Measurements from ENCODE around the gene ENAH. TPM values are rescaled to one million over a fixed set of nuclear protein-coding genes. Genes with fewer than 3 reads are reported as not detected.
"Not testable (repeated sequence)": the region's sequence is repeated elsewhere in the genome, so short reads cannot be mapped to it uniquely, and the experiment has no call there.

The ENAH gene
- total and polyA plus RNA-seq, 8 donors: 8.0 to 62.8 (median 31.9) TPM

GRCh38 chr1:225511828-225512381, 141.0 kb downstream of the ENAH start:
- H3K27ac ChIP-seq: no peak overlapping the region
- no peak for ATAC-seq
- no peak for DNase-seq
- H3K9me3 ChIP-seq: no peaks in the 10 kb centered on the region
- 91 to 96% methylated on average over 4 of the region's 4 CpGs for WGBS, 2 donors
- no peak overlapping the region for H3K4me3 ChIP-seq
- H3K4me1 ChIP-seq: peaks cover 12% of the 10 kb centered on the region in 3 donors
- no peak for TF ChIP-seq CTCF (IDR thresholded peaks at IDR 0.05)
- no peaks in the 10 kb centered on the region for H3K27me3 ChIP-seq
- intact Hi-C loops (cut with DNase I): no loop called here
- no peak for FAIRE-seq
- H3K36me3 ChIP-seq: peaks cover 0 to 2% (median 0%) of the 10 kb centered on the region in 3 donors

DNA sequence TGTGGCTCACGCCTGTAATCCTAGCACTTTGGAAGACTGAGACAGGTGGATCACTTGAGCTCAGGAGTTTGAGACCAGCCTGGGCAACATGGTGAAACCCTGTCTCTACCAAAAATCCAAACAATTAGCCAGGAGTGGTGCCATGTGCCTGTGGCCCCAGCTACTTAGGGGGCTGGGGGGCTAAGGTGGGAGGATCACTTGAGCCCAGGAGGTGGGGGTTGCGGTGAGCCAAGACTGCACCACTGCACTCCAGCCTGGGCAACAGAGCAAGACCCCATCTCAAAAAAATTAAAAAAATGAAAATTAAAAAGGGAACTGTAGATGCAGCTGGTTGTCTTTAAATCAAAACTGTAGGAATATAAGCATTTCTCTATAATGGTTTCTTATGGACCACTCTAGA, 142.2 kb downstream of the ENAH start:
- H3K4me3 ChIP-seq; DNase-seq; H3K27me3 ChIP-seq; FAIRE-seq; ATAC-seq; H3K9me3 ChIP-seq; intact Hi-C loops (cut with DNase I); H3K27ac ChIP-seq; H3K36me3 ChIP-seq: not testable (repeated sequence)
- peaks cover 12% of the 10 kb centered on the region in 3 donors for H3K4me1 ChIP-seq
- 97 to 100% methylated on average over 2 of the region's 2 CpGs for WGBS, 2 donors

- intact Hi-C loops (cut with DNase I): no loop called here
- 92 to 93% methylated on average over 3 of the region's 3 CpGs for whole genome bisulfite sequencing, 2 donors
- peaks cover 0 to 4% (median 0%) of the 10 kb centered on the region in 3 donors for H3K36me3 ChIP-seq
- H3K9me3 ChIP-seq: no peaks in the 10 kb centered on the region
- no peak for DNase-seq
- no peak for FAIRE-seq
- ATAC-seq: no peak
- H3K27me3 ChIP-seq: no peaks in the 10 kb centered on the region
- TF ChIP-seq CTCF (IDR thresholded peaks at IDR 0.05): no peak
- H3K27ac ChIP-seq: no peak overlapping the region
- H3K4me1 ChIP-seq: peaks cover 12% of the 10 kb centered on the region in 3 donors
- H3K4me3 ChIP-seq: no peak overlapping the region
Measured at GRCh38 chr1:225509770-225510169, 143.2 kb downstream of the ENAH start.

DNA sequence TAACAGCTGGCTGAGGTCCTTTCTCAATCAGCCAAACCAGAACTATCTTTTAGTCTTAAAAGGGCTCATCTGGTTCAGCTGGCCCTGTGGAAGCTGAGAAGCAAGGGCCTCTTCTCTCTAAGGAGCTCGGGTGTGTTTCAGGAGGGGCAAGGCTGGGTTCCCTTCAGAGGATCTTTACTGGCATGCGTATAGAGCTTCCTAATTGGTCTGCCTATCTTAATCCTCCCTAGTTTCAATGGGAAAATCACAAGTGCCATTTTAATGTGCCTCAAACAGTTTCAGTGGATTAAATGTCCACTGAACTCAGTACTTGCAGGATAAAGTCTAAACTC, 143.6 kb downstream of the ENAH start:
- intact Hi-C loops (cut with DNase I): no loop called here

DNA sequence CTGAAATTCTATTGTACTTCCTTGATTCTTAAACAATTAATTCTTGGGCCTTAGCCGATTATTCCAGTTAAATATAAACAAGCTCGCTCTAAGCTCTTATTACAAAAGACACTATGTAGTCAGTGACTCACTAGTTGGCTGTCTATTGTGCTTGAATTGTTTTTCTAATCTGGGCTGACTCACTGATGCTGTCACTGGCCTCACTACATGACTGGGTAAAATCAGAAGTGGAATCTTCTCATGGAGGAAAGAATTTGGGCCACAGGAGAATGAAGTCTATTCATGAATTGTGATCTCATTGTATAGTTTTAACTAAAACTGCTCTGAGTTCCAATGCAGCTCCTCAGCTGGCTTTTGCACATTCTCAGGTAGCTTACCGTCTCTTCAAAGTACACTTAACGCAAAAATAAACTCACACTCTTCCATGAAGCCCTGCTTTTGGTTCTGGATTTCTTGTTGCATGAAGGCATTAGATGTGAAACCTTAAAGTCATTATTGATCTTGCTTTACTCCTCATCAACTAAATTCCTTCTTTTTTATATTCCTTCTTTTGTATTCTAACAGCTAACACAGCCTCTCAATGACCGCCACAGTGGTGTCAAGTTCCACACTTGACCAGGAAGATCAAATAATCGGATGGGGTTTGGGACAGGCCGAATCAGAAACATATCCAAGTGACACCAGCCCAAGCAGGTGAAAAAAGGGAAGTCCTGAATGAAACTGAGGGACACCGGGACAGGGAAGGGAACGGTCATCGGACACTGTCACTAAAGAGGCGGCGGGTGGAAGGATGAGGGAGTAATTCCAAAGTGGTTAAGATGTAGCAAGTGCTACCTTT, 144.2 kb downstream of the ENAH start:
- ATAC-seq (peak; percentile 100), DNase-seq (peak in 3 of 6 donors; percentile 33 to 47 (median 46)), FAIRE-seq (peak; percentile 97)
- no peaks in the 10 kb centered on the region for H3K9me3 ChIP-seq
- H3K36me3 ChIP-seq: peaks cover 0 to 4% (median 0%) of the 10 kb centered on the region in 3 donors
- no peak overlapping the region for H3K4me3 ChIP-seq
- H3K4me1 ChIP-seq: peaks cover 12% of the 10 kb centered on the region in 3 donors
- intact Hi-C loops (cut with DNase I): no loop called here
- no peaks in the 10 kb centered on the region for H3K27me3 ChIP-seq
- peak overlapping the region in 3 of 4 donors; percentile 22 to 68 (median 56) for H3K27ac ChIP-seq
- WGBS, 2 donors: 71 to 72% methylated on average over 12 of the region's 12 CpGs
- TF ChIP-seq CTCF (IDR thresholded peaks at IDR 0.05): no peak

More for the DNA sequence above, 143.6 kb downstream of the ENAH start:
- TF ChIP-seq CTCF (IDR thresholded peaks at IDR 0.05): no peak
- H3K4me1 ChIP-seq: peaks cover 12% of the 10 kb centered on the region in 3 donors
- DNase-seq (no peak), ATAC-seq (no peak), FAIRE-seq (no peak)
- peak overlapping the region in 2 of 4 donors; percentile 56 to 68 for H3K27ac ChIP-seq
- WGBS, 2 donors: 96 to 98% methylated on average over 2 of the region's 2 CpGs
- H3K4me3 ChIP-seq: no peak overlapping the region
- peaks cover 0 to 4% (median 0%) of the 10 kb centered on the region in 3 donors for H3K36me3 ChIP-seq
- H3K9me3 ChIP-seq: no peaks in the 10 kb centered on the region
- no peaks in the 10 kb centered on the region for H3K27me3 ChIP-seq

All from pancreas (tissue), 10 donors.